ENCODE results near the gene CKLF.
"Not testable (repeated sequence)": the region's sequence is repeated elsewhere in the genome, so short reads cannot be mapped to it uniquely, and the experiment has no call there.

DNA sequence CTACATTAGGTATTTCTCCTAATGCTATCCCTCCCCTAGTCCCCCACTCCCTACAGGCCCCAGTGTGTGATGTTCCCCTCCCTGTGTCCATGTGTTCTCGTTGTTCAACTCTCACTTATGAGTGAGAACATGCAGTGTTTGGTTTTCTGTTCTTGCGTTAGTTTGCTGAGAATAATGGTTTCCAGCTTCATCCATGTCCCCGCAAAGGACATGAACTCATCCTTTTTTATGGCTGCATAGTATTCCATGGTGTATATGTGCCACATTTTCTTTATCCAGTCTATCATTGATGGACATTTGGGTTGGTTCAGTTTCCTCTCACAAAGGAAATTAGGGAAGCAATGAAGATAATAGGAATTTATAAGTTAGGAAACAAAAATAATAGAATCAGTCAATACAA is 14.9 kb downstream of the CKLF start:
- TF ChIP-seq, protein P1, sequence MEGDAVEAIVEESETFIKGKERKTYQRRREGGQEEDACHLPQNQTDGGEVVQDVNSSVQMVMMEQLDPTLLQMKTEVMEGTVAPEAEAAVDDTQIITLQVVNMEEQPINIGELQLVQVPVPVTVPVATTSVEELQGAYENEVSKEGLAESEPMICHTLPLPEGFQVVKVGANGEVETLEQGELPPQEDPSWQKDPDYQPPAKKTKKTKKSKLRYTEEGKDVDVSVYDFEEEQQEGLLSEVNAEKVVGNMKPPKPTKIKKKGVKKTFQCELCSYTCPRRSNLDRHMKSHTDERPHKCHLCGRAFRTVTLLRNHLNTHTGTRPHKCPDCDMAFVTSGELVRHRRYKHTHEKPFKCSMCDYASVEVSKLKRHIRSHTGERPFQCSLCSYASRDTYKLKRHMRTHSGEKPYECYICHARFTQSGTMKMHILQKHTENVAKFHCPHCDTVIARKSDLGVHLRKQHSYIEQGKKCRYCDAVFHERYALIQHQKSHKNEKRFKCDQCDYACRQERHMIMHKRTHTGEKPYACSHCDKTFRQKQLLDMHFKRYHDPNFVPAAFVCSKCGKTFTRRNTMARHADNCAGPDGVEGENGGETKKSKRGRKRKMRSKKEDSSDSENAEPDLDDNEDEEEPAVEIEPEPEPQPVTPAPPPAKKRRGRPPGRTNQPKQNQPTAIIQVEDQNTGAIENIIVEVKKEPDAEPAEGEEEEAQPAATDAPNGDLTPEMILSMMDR (IDR thresholded peaks at IDR 0.05; ENCODE audit: low read length) = not testable (repeated sequence)
- not testable (repeated sequence) for TF ChIP-seq EZH2 (IDR thresholded peaks at IDR 0.05; ENCODE audit: borderline replicate concordance, low read length)
